ENCODE data around the gene SLC6A9.

- TF ChIP-seq, protein P1, sequence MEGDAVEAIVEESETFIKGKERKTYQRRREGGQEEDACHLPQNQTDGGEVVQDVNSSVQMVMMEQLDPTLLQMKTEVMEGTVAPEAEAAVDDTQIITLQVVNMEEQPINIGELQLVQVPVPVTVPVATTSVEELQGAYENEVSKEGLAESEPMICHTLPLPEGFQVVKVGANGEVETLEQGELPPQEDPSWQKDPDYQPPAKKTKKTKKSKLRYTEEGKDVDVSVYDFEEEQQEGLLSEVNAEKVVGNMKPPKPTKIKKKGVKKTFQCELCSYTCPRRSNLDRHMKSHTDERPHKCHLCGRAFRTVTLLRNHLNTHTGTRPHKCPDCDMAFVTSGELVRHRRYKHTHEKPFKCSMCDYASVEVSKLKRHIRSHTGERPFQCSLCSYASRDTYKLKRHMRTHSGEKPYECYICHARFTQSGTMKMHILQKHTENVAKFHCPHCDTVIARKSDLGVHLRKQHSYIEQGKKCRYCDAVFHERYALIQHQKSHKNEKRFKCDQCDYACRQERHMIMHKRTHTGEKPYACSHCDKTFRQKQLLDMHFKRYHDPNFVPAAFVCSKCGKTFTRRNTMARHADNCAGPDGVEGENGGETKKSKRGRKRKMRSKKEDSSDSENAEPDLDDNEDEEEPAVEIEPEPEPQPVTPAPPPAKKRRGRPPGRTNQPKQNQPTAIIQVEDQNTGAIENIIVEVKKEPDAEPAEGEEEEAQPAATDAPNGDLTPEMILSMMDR (IDR thresholded peaks at IDR 0.05), result no peak
- no peak for TF ChIP-seq POLR2A (IDR thresholded peaks at IDR 0.05)
These were observed 49.0 kb downstream of the SLC6A9 start for GRCh38 chr1:43982241-43982640.
